ENCODE measurements around the gene TAGLN2.

TAGLN2 gene

DNA sequence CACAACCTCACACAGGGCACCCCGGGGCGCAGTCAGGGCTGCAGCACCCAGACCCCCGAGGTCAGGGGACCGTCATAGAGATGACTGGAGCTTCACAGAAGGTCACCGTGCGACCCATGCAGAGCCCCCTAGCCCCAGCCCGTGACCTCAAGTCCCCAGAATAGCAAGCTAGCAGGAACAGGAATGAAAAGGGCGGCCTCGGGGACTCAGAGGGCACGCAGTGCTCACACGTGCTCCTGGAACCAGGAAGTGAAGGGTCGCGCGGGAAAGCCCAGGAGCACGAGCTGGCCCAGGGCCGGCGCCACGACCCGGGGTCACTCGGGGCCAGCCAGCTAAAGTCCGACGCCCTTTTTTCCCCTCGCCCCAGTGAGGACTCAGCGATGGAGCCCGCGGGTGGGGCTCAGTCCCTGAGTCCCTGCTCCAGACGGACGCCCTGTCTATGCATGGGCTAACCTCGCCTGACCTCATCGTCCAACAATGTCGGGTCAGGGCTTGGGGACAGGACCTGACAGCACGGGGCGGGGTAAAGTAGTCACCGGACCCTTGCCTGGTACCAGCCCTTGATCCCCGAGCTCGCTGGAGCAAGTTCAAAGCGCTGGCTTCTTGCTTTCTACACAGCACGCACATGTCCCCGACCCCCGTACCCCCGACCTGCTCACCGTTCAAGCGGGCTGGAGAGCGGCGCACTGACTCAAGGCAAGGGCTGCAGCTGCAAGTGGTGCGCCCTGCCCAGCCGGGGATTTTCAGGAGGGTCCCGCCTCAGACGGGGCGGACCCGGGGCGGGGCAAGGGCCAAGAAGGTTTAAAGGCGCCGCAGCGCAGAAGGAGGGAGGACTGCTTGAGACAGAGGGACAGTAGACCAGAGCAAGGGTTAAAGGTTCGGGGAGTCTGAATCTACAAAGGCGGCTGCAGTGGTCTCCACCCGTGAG is at the start of gene TAGLN2:
Gene TAGLN2, minus strand, starts transcription at position 717 of the 928 bp plus-strand sequence. CDS start 4,998 bp downstream, outside the sequence.
- peak; percentile 93 for DNase-seq (ENCODE audit: low spot score)

DNA sequence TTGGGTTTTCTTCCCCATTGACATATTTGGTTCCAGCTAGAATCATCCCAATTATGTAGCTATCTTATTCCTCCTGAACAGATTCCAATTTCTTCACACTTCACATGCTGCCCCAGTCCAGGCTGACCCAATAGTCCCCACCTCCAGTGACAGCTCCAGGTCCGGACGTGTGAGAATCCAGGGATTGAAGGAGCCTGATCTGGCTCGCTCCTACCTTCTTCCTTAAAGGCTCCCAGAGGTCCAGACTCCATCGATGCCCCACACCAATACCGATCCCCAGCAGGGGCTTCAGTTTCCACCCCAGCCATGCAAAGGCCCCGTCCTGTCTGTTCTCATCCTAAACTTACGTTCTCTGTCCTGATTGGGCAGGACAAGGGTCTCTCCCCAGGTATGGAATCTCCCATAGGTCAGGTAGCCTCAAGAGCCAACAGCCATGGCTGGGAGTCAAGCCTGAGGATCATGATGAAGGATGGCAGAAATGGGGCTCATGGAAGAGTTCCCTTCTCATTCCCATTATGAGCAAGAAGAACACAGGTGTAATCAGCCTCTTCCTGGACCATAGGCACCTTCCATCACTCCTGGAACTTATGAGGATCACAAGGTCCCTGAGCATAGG is 49.2 kb upstream of the TAGLN2 start:
- DNase-seq (ENCODE audit: low spot score), result no peak

DNA sequence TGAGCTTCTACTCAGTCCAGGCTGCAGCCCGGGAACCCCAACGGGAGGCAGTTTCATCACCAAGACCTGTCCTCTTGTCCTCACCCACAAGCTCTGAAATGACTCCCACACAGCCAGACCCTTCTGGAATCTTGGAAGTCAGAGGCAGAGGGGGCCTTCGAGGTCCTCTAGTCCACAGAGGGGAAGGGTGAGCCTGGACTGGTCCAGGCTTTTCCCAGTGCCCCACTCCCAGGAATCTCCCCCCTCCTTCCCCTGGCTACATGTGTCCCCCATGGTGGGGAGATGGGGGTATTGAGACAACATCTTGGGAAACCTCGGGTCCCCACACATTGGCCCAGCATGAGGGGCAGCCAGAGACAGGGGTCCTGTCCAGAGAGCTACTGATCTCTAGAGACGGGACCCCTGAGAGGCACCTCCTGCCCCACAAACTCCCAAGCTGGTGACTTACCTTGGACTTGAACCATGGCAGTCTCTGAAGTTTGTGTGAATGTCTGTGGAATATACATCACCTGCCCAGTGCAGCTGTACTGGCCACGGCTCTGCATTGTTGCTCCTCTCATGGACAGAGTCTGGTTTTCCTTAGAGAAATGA is 48.1 kb upstream of the TAGLN2 start:
- no peak for DNase-seq (ENCODE audit: low spot score)

DNA sequence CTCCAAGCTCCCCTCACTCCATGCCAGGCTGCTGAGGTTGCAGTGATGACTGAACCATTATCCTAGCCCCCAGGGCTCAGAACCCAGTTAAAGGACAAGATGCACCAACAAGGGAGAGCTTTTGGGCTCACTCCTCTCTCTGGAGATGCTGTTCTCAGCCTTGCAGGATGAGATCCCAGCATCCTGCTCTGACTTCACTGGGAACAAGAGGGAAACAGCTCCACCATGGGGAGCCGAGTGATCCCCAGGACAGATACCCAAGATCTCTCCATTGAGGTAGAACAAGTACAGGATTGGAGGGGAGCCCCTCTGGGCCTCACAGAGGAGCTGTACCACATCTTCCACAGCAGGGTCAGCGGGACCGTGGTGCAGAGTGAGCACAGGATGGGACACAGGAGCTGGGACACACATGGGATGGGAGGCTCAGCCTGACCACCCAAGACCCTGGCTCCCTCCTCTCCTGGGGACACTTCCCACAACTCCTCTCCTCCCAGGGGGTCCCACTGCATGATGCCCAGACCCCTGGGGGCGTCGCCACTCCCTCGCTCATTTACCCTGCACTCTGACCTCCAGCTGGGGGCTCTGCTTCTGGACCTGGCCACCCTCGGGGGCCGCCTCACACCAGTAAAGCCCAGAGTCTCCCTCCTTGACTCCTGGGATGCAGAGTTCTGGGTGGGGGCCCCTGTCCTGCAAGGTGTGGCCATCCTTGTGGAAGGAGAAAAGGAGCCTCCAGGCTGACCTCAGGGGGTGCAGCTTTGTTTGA is 47.3 kb upstream of the TAGLN2 start:
- no peak for DNase-seq (ENCODE audit: low spot score)

DNA sequence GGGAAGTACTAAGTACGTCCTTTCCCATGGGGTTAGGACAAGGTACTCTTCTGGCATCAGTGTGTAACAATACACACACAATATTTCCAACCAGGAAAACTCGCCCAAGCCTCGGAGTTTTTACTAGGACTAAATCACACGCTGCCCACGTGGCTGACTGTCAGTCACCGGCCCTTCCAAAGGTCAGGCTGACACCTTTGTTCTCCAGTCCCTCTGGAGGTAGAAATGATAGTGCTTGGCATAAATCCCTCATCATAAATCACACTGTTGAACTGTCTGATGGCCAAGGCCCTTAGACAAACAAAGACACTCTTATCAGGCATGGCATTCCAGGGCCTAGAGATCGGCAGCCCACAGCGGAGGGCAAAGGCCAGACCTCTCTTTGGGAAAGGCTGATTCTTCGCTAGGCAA is 45.6 kb upstream of the TAGLN2 start:
- DNase-seq (ENCODE audit: low spot score), result peak; percentile 55

DNA sequence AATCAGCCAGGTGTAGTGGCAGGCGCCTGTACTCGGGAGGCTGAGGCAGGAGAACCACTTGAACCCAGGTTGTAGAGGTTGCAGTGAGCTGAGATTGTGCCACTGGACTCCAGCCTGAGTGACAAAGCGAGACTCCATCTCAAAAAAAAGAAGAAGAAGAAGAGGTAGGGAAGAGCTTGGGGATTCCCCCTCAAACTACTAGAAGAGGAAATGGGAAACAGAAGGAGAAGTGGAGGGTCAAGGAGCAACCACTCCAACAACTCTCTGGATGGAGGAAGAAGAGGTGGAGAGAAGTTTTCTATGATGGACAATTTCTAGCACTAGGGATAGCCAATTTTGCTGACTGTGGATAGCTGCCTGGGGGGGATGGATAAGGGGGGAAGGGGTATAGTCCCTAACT is 43.6 kb upstream of the TAGLN2 start:
- no peak for DNase-seq (ENCODE audit: low spot score)

DNA sequence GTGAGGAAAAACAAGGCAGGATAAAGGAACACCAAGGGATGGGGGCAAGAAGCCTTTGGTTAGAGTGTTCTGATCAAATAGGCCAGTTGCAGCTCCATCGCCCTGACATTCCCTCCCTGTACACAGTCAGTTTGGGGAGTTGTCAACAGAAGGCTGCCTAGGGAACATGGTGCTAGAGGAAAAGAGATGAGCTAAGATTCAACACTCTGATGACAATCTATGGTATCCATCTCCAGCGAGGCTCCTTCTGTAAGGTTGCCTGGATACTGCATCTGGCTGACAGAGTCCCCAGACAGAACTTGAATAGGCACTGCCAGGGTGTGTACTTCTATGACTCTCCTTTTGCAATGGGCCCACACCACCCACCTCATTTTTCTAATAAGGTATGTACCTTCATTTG is 40.0 kb upstream of the TAGLN2 start:
- DNase-seq (ENCODE audit: low spot score), result no peak

DNA sequence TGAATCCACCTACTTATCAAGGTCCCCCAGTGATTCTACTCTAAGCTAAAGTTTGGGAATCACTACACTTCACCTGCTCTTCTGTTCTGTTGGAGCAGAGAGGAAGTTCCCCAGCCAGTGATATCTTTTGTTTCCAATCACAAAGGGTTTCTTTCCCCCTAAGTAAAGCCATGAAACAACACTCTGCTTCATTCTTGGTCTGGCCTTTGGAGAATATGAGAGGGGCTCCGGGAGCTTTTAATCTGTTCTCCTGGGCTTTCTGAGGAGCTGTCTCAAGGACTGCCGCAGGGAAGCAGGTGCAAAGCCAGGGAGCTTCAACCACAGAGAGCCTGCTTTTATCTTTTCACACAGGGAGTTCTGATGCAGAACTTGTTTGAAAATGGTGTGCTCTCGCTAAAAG is 38.8 kb upstream of the TAGLN2 start:
- DNase-seq (ENCODE audit: low spot score), result no peak

DNA sequence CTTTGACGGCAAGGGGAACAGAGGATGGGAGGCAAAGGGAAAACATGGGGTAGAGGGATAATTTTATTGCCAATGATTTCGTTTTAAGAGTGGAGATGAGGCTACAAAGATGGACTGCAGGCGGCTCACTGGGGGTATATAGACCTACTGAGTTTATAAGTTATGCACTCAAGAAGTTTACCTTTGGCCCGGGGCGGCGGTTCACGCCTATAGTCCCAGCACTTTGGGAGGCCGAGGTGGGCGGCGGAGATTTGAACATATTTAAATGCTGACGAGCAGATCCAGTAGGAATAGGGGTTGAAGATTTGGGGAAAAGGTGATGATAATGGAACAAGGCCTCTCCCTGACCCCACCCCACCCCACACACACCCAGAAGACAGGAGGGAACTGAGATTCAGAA is 36.9 kb upstream of the TAGLN2 start:
- DNase-seq (ENCODE audit: low spot score), result no peak

DNA sequence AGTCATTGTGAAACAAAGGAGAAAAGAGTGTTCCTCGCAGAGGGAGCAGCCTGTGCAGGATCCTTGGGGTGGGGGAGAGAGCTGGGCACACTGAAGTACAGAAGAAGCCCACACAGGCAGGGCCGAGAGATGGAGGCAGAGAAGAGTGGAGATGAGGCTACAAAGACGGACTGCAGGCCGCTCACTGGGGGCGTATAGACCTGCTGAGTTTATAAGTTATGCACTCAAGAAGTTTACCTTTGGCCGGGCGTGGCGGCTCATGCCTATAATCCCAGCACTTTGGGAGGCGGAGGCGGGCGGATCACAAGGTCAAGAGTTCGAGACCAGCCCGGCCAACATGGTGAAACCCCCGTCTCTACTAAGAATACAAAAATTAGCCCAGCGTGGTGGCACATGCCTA is 36.3 kb upstream of the TAGLN2 start:
- no peak for DNase-seq (ENCODE audit: low spot score)

DNA sequence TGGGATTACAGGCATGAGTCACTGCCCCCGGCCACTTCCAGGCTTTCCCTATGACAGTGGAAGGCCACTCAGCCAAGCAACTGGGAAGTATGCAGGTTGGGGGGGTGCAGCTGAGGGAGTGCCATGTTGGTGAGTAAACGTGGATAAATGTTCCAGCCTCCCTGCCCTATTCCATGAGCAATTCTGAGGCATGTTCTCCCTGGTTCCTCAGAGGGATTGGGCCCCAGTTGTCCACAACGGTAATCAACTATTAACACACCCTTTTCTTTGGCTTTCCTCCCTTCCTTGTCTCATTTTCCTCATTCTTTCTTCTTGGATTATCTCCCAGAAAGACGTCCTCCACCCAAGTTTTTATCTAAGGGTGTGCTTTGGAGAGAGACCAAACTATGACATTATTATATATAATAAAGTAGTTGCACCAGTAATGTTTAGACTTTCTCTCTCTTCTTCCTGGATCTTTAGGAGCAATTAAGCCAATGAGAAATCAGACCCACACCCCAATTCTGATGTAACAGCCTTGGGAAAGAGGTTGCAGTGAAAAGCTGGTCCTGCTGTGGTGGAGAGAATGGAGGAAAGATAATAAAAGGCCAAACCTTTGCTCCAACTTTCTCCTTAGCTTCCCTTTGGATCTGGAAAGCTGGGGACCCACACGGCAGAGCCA is 35.5 kb upstream of the TAGLN2 start:
- no peak for DNase-seq (ENCODE audit: low spot score)

DNA sequence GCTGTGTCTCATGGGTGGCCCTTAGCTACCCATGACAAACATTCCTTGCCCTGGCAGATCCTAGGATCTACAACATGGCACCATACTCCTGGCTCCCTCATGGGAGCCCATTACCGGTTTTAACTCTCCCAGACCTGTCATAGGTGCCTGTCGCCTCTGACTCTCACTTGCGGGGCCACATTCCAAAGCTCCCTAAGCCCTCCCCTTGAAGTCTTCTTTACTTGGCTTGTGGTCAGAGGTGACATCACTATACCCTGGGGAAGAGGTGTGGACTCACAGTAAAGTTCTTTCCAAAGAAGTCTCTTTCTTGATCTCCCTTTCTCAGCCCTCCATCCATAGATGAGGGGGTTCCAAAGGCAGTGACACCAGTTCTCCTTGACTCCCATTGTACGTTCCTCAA is 34.1 kb upstream of the TAGLN2 start:
- no peak for DNase-seq (ENCODE audit: low spot score)

DNA sequence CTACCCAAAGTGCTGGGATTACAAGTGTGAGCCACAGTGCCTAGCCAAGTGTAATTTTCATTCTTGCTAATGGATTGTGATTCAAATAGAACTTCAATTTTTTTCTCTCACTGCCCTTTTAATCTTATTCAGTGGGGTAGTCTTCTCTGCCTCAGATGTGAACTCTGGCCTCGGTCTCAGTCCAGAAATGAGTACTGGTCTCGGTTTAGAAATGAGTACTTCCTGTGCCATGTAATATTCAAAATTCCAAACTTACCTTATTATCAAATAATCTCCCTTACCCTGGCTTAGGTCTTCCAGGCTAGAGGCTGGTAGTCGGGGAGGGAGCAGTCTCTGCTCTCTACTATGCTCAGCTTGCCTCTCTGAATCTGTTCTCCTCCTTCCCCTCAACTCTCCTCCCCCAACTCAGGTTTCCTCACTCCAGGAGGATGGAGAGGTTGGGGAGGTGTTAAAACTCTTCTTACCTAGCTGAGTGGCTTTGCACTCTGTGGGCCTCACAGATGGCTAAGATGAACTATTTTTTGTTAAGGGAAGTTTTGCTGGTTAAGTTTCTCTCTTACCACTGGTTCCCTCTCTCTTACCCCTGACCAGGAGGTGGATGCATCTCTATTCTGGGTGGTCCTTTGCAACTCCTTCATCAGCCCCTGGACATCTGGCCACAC is 33.5 kb upstream of the TAGLN2 start:
- no peak for DNase-seq (ENCODE audit: low spot score)

DNA sequence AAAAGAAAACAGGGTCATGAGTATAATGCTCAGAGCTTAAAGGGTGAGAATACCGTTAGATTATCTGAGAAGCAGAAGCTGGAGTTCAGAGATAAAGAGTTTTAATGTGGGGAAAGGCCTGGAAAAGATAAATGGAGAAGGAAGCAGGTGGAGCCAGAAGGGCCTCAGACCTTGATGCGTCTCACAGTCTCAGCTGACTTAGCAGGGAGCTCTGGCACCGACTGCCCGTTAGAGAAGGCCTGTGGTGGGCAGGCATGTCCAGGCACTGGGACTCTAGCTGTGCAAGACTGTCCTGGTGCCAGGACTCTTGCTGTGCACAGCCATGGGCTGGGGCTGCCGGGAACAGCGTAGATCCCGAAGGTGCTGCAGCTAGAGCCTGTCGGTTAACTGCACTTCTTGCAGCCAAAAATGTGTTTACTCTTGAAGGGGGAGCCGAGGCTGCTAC is 32.5 kb upstream of the TAGLN2 start:
- no peak for DNase-seq (ENCODE audit: low spot score)

DNA sequence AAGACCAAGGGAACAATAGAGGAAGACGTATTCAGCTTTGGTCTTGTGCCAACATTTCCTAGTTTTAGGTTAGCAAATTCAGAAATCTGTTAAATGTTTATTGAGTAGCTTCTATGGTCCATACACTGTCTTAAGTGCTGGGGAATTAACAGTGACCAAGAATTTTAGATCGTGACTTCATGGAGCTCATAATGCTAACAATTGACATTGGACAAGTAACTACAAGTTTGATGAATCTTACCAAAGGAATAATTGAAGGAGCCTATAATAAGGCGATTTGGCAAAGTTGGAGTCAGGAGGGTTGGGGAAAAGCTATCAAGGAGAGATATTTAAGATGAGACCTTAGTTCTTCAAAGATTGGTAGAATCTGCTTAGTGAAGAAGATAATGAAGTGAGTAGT is 30.1 kb upstream of the TAGLN2 start:
- no peak for DNase-seq (ENCODE audit: low spot score)

DNA sequence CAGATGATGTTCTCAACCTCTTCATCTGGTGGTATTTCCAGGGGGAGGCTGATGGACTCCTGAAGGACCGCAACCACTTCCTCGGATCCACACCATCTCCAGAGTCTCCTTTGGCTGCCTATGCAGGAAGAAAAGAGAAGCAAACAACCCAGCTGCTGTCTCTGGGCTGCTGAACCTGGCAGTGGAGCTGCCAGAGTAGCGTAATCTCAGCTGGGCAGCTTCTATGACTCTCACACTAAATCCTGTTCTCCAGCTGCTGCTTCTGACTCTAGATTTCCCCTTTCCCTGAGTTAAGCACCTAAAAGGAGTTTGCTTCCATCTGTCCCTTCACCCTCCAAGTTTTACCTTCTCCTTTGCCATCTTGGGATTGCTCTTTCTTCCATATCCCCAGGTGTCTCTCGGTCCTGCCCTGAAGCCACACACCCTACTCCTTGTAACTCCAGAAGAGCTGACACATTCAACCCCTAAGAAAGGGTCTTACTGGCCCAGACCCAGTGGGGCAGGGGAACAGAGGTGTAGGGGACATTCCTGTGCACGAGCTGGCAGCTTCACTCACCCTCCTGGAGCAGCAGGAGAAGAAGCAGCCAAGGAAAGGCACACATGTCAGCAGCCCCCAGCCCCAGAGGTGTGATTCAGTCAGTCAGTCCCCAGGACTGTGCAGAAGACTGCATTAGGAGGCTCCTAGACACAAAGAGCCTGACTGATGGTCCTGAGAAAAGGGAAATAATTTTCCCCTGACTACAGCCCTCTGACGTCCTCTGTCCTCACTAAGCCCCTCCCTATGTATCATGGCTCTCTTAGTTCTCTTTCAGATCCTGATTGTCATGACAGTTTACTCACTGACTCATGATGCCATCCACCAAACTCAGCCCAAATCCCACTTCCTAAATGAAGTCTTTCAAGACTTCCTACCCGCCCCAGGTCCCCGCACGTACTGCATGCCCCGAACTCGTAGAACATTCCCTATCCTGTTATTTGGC is 28.5 kb upstream of the TAGLN2 start, which contains the start of gene SLAMF9:
Gene SLAMF9, minus strand, starts transcription at position 702 of the 980 bp plus-strand sequence. Its CDS starts 100 bp downstream, at position 602.
- DNase-seq (ENCODE audit: low spot score), result no peak

DNA sequence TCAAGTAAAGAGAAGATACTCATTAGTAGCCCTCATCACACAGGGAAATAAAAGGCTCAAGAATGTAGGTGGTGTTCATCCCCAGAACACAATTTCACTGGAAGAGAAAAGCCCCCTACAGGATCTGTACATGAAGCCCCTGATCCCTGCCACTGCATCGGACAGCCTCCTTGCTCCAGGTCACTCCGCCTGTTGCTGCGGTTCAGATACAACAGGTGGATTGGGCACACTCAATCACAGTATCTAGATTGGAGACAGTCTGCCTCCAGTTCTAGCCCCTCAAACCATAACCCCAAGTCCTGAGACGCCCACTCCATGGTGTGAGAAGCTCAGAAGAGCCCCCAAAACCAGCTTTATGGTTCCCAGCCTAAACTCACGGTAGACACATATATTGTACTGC is 27.6 kb upstream of the TAGLN2 start:
- DNase-seq (ENCODE audit: low spot score), result no peak

DNA sequence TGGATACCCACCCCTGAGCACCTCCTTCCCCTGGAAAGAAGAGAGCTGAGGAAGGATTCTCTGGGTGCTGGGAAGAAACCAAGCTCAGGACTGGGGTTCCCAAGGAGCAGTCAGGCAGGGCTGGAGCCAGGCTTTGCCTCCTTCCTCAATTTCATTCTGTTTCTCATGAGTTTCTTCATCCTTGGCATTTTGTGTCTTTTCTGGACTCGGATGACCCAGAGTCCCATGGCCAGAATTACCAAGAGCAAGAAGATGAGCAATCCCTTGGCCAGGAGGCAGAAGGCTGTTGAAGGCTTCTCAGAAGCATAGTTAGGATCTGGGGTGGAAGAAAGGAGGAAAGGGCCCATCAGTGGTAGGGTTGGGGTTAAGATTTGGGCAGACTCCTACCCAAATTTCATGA is 26.2 kb upstream of the TAGLN2 start:
- DNase-seq (ENCODE audit: low spot score), result no peak

DNA sequence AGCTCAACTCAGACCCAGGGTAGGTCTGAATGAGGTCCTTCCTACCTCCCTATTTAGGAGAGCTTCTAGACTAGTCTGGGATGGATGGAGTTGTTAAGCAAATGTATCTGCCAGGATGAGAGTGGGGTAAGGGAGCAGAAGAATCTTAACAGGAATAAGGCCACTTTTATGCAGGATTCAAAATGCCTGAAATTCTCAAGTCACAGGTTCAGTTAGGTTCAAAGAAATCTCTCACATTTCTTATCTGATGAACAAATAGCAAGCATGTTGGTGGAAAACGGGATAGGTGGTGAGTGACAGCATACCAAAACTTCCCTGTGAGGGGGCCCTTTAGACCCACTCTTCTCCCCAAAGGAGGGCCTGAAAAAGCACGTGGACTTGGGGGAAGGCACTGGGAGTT is 25.7 kb upstream of the TAGLN2 start:
- DNase-seq (ENCODE audit: low spot score), result no peak

DNA sequence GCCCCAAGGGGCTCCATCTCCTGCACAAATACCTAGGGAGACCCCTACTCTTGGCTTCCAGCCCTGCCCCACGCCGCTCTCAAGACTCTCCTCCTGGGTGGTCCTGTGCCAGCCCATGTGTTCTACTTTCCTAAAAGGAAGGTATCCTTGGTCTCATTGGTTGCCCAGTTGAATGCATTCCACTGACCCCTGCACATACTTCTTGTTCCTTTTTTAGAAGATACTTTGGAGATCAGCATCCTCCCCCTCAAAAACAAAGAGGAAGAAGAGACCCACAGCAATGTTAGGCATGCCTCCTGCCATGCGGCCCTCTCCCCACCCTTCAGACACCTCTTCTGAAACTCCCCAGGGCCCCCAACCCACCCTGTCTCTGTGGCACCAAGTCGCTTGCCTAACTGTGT is 24.7 kb upstream of the TAGLN2 start:
- DNase-seq (ENCODE audit: low spot score), result no peak

Measured in HuH-7 (cell line).